ENCODE results near the gene ZNF219.
"Not testable (repeated sequence)": the region's sequence is repeated elsewhere in the genome, so short reads cannot be mapped to it uniquely, and the experiment has no call there.

The ZNF219 gene

DNA sequence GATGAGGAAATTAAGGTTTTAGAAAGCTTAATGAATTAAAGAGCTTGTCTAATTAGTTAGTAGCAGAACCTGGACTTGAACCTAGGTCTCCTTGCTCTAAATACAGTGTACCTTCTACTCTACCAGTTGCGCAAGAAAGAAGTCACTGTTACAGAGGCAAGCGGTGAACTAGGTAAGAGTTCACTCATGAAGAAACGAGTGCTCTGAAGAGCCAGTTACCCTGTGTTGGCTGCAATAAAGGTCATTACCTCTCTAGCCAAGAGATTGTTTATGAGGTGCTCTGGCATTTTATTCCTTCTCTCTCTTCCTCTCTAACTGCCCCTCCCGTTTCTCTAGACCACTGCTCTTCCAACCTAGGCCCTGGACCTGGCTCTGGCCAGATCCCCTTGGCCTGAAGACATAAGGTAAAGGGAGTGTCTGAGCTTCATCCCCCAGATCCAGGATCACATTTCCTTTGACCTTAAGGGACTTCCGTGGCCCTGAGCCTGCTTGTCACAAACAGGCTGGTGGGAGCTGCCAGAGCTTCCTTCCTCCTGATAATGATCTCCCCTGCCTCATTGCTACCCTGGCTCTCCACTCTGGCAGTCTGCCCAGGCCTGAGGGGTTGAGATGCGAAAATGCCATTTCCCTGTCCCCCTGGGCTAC is 54.4 kb downstream of the ZNF219 start:
- no peak for DNase-seq (ENCODE audit: low read depth, low spot score)

GRCh38 chr14:21043387-21043973 is 55.0 kb downstream of the ZNF219 start:
- no peak for DNase-seq (ENCODE audit: low read depth, low spot score)

DNA sequence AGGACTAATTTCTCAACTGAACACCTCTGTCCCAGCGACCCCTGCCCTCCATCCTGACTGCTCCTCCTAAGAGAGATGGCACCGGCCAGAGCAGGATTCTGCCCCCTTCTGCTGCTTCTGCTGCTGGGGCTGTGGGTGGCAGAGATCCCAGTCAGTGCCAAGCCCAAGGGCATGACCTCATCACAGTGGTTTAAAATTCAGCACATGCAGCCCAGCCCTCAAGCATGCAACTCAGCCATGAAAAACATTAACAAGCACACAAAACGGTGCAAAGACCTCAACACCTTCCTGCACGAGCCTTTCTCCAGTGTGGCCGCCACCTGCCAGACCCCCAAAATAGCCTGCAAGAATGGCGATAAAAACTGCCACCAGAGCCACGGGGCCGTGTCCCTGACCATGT is 55.5 kb downstream of the ZNF219 start:
- DNase-seq (ENCODE audit: low read depth, low spot score), result no peak

DNA sequence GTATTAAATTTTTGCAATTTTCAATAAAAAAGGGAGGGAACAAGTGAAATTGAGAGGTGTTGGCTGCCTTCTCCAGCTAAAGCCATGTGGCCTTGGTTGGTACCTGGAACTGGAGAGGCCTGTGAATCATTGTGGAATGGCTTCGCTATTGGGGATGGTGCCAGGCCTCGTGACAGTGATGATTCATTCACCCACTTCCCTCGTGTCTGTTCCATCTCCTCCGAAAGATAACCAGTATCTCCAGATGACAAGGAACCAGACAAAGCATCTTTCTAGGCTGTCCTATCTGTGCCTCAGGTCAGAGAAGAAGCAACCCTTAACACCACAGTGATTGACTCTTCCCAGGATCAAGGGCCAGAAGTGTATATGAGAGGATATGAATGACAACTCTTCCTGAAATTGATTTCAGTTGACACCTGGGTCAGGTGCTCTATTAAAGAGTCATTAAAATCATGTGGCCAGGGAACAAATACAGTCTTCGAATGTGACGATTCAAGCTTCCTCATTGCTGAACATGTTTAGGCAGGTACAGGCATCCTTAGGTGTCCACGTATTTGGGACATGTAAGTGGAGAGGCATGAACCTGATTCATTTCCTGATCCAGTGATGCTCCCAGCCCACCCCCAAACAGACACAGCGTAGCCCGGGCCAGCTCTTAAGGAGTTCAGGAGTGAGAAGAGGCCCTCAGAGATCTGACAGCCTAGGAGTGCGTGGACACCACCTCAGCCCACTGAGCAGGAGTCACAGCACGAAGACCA is 56.6 kb downstream of the ZNF219 start, which contains the start of gene RNASE7:
RNASE7 (plus strand) TSS at position 687 of the 758 bp plus-strand sequence. CDS start 631 bp downstream, outside the sequence.
- no peak for DNase-seq (ENCODE audit: low read depth, low spot score)

- DNase-seq (ENCODE audit: low read depth, low spot score), result not testable (repeated sequence)
Observed at GRCh38 chr14:21040941-21041340, 57.5 kb downstream of the ZNF219 start.

DNA sequence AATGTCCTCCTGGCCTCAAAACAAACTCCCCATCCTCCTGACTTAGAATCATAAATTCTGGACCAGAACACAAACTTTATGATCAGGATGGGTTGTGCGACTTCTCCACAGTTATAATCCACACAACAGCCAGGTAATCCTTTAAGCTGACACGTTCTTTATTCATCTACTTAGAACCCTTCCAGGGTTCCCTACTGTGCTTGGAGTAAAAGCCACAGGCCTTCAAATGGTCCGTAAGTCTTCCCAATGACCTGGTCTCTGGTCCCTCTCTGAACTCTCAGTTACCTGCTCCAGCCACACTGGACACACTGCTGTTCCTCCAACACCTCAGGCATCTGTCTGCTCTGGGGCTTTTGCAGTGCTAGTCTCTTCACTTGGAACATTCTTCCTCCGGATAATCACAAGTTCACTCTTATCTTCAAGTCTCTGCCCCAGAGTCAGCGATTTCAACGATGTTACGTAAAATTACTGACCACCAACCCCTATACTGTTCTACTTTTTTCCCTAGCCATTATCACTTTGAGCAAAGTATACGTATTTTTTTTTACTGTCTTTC is 58.0 kb downstream of the ZNF219 start:
- no peak for DNase-seq (ENCODE audit: low read depth, low spot score)

Measured in smooth muscle cell of the brain vasculature (primary cell).